Measurements from ENCODE around the gene CCZ1B.
"Not testable (repeated sequence)": the region's sequence is repeated elsewhere in the genome, so short reads cannot be mapped to it uniquely, and the experiment has no call there.

CCZ1B gene

DNA sequence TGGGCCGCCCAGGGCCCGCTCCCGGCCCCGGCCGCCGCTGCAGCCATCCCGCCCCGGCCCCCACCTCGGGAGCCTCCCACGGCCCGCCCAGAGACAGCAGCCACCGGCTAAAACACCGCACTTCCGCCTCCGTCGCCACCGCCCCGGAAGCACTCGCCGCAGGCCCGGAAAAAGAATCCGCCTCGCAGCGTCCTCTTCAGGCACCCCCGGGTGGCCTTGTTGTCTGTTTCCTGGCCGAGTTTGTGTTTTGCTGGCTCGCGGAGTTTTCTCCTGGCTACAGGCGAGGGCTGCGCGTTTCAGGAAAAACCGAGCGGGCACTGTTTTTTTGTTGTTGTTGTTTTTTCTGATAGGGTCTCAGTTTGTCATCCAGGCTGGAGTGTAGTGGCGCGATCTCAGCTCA is at the start of gene CCZ1B:
TSS of gene CCZ1B (minus strand) at position 125 of the 400 bp plus-strand sequence. CDS start at position 47, 78 bp downstream.
- ATAC-seq = peak; percentile 97
- DNase-seq = peak; percentile 81 to 89
- H3K4me1 Mint-ChIP-seq, H3K9me3 Mint-ChIP-seq, H3K27me3 Mint-ChIP-seq: not testable (repeated sequence)
- Mint-ChIP-seq H3K4me3 (peak within 1 kb of the TSS; percentile 93 to 98), H3K27ac (peak within 1 kb of the TSS; percentile 92 to 96)

GRCh38 chr7:6875022-6875421 is 48.9 kb upstream of the CCZ1B start:
- not testable (repeated sequence) for H3K9me3 Mint-ChIP-seq, H3K4me3 Mint-ChIP-seq, H3K4me1 Mint-ChIP-seq, ATAC-seq, H3K27ac Mint-ChIP-seq, DNase-seq
- H3K27me3 Mint-ChIP-seq = peaks cover 21% of the 10 kb centered on the region

DNA sequence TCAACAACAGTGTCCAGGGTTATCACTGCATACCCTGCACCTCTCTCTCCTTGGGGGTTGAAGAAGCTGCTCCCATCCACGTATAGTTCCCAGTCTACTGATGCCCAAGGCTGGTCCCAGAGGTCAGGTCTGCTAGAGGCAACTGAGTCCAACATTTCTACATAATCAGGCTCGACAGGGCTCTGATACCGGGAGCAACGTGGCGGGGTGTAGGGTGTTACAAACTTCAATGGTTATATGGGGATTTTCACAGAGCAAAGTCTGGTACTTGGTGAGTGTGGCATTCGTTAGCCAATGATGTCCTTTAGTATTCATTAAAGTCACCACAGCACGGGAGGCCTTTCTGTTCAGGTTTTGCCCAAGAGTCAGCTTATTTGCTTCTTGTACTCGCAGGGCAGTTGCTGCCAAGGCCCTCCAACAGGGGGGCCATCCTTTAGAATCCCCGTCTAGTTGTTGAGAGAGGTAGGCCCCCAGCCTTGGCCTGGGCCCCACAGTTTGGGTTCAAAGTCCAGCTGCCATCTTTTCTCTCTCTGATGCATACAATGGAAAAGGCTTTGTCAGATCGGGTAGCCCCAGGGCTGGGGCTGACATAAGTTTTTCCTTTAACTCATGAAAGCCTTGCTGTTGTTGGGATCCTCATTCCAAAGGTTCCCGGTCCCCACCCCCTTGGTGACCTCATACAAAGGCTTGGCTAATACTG is 46.3 kb upstream of the CCZ1B start:
- H3K4me1 Mint-ChIP-seq, DNase-seq, ATAC-seq, H3K9me3 Mint-ChIP-seq, H3K4me3 Mint-ChIP-seq, H3K27ac Mint-ChIP-seq: not testable (repeated sequence)
- peaks cover 17% of the 10 kb centered on the region for H3K27me3 Mint-ChIP-seq

- not testable (repeated sequence) for H3K27ac Mint-ChIP-seq, H3K4me3 Mint-ChIP-seq, ATAC-seq, H3K9me3 Mint-ChIP-seq, H3K4me1 Mint-ChIP-seq
- peak in 1 of 2 donors; percentile 37 for DNase-seq
- H3K27me3 Mint-ChIP-seq = peaks cover 17% of the 10 kb centered on the region
Observed at GRCh38 chr7:6871421-6872144, 45.5 kb upstream of the CCZ1B start.

- H3K4me3 Mint-ChIP-seq, DNase-seq, H3K27ac Mint-ChIP-seq, ATAC-seq, H3K4me1 Mint-ChIP-seq, H3K9me3 Mint-ChIP-seq, H3K27me3 Mint-ChIP-seq: not testable (repeated sequence)
Observed at GRCh38 chr7:6864751-6865150, 38.7 kb upstream of the CCZ1B start.

DNA sequence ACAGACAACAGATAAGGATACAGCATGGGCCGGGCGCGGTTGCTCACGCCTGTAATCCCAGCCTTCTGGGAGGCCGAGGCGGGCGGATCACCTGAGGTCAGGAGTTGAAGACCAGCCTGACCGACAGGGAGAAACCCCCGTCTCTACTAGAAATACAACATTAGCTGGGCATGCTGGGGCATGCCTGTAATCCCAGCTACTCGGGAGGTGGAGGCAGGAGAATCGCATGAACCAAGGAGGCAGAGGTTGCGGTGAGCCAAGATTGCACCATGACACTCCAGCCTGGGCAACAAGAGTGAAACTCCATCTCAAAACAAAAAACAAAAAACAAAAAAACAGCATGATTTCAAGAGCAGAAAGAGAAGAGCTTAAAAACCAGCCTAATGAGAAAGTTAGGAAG is 38.1 kb upstream of the CCZ1B start:
- DNase-seq, H3K4me1 Mint-ChIP-seq, ATAC-seq, H3K4me3 Mint-ChIP-seq, H3K9me3 Mint-ChIP-seq, H3K27ac Mint-ChIP-seq, H3K27me3 Mint-ChIP-seq: not testable (repeated sequence)

DNA sequence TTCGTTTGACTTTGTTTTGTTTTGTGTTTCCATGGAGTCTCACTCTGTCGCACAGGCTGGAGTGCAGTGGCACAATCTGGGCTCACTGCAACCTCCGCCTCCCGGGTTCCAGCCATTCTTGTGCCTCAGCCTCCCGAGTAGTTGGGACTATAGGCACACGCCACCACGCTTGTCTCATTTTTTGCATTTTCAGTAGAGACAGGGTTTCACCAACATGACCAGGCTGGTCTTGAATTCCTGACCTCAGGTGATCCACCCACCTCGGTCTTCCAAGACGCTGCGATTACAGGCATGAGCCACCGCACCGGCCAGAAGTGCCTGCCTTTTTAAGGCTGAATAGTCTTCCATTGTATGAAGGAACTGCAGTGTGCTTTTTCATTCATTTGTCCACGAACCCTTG is 36.8 kb upstream of the CCZ1B start:
- not testable (repeated sequence) for H3K27ac Mint-ChIP-seq, H3K27me3 Mint-ChIP-seq, DNase-seq, H3K4me1 Mint-ChIP-seq, H3K9me3 Mint-ChIP-seq, H3K4me3 Mint-ChIP-seq, ATAC-seq

GRCh38 chr7:6857721-6858314 is 31.7 kb upstream of the CCZ1B start:
- H3K27ac Mint-ChIP-seq, H3K9me3 Mint-ChIP-seq, H3K4me3 Mint-ChIP-seq, ATAC-seq: not testable (repeated sequence)
- Mint-ChIP-seq H3K4me1 (peaks cover 16% of the 10 kb centered on the region), H3K27me3 (peaks cover 12% of the 10 kb centered on the region)
- DNase-seq = peak; percentile 79 to 83

DNA sequence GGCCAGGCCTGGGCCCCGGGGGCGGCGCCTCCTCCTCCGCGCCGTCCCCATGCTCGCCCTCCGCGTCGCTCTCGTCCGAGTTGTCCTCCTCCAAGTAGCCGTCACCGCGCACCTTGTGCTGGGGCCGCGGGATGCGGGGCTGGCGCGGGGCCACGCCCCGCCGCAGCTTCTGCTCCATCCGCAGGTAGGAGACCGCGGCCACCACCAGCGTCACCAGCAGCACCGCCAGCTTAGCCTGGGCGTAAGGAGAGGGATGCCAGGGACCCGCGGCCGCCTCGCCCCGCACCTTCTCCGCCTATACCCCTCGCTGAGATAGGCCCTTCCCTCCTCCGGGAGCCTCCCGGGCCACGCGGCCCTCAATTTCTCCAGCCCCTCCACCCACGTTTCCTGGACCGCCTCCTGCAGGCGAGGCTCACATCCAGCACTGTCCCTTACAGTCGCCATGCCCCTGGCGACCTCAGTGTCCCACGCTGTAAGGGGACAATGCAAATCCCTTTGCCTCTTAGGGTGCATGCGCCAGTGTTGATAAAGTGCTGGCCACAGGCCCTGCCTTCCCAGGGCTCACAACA is 29.6 kb upstream of the CCZ1B start:
- ATAC-seq, H3K9me3 Mint-ChIP-seq, DNase-seq: not testable (repeated sequence)
- H3K27me3 Mint-ChIP-seq = peaks cover 12% of the 10 kb centered on the region
- H3K4me3 Mint-ChIP-seq = peak overlapping the region; percentile 84 to 85
- H3K4me1 Mint-ChIP-seq = peaks cover 16% of the 10 kb centered on the region
- peak overlapping the region in 1 of 2 donors; percentile 68 for H3K27ac Mint-ChIP-seq

DNA sequence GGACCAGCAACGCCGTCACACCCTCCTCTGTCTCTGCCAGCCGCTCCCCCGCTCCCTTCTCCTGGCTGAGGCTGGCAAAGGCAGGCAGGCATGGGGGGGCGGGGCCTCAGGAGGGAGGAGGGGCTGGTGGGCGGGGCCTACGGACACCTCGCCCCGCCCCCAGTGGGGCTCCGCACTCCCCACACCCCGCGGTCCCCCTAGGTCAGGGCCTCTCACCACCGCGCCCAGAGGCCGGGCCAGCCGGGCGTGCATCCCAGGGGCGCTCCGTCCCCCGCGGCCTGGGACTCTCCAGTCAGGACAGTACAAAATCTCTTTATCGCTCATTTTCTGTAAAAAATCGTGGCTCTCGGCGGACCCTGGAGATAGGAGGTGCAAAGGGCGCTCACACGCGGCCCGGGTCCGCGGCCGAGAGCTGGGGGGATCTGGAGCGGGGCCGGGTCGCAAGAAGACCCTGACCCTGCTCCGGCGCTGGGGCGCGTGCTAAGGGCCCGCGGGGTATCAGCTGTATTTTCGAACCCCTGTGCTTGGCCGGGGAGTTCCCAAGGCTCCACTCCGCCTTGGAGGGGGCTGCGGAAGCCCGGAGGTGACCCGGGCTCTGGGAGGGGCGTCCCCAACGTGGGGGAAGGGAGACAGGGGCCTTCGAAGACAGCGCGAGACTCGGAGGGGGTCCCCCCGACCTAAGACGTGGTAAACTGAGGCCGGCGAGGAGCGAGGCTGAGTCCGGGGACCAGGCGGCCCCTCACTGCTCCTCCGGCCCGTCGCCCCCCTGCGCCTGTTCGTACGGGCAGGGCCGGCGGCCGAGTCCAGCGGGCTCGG is 28.9 kb upstream of the CCZ1B start:
- peak overlapping the region; percentile 76 to 87 for H3K27ac Mint-ChIP-seq

GRCh38 chr7:6853681-6854080 is 27.6 kb upstream of the CCZ1B start:
- not testable (repeated sequence) for H3K27ac Mint-ChIP-seq, H3K9me3 Mint-ChIP-seq, DNase-seq, ATAC-seq
- Mint-ChIP-seq H3K4me3 (peak overlapping the region; percentile 60 to 64), H3K27me3 (peaks cover 12% of the 10 kb centered on the region), H3K4me1 (peaks cover 16% of the 10 kb centered on the region)

More for the DNA sequence above, 28.9 kb upstream of the CCZ1B start:
- Mint-ChIP-seq H3K4me1 (peaks cover 16% of the 10 kb centered on the region), H3K4me3 (peak overlapping the region; percentile 85 to 90), H3K27me3 (peaks cover 12% of the 10 kb centered on the region)
- peak; percentile 26 to 36 for DNase-seq
- not testable (repeated sequence) for ATAC-seq, H3K9me3 Mint-ChIP-seq

DNA sequence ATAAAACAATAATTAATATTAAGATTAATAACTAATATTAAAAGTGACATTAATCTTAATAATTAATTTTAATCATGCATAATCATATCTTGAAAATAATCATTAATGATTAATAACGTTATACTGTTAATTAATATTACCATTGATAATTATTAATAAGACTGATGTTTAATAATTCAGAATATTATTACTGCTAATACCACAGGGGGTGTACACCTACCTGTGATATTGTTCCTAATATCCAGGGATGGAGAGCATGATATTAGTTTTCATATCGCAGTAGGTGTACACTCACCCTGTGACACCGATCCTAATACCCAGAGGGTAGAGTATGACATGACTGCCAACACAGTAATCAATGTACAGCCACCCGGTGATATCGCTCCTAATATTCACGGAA is 23.1 kb upstream of the CCZ1B start:
- H3K27ac Mint-ChIP-seq, H3K4me3 Mint-ChIP-seq, DNase-seq, H3K4me1 Mint-ChIP-seq, ATAC-seq, H3K9me3 Mint-ChIP-seq: not testable (repeated sequence)
- peaks cover 19% of the 10 kb centered on the region for H3K27me3 Mint-ChIP-seq

GRCh38 chr7:6847751-6848150 is 21.7 kb upstream of the CCZ1B start:
- H3K9me3 Mint-ChIP-seq, H3K27ac Mint-ChIP-seq: not testable (repeated sequence)
- H3K4me1 Mint-ChIP-seq = peaks cover 18% of the 10 kb centered on the region

GRCh38 chr7:6845971-6846449 is 19.9 kb upstream of the CCZ1B start:
- not testable (repeated sequence) for ATAC-seq, DNase-seq, H3K9me3 Mint-ChIP-seq, H3K27ac Mint-ChIP-seq
- H3K27me3 Mint-ChIP-seq = peaks cover 22% of the 10 kb centered on the region
- peaks cover 20% of the 10 kb centered on the region for H3K4me1 Mint-ChIP-seq
- peak overlapping the region; percentile 10 to 33 for H3K4me3 Mint-ChIP-seq

More at GRCh38 chr7:6847751-6848150, 21.7 kb upstream of the CCZ1B start:
- DNase-seq, ATAC-seq, H3K4me3 Mint-ChIP-seq: not testable (repeated sequence)
- peaks cover 22% of the 10 kb centered on the region for H3K27me3 Mint-ChIP-seq

DNA sequence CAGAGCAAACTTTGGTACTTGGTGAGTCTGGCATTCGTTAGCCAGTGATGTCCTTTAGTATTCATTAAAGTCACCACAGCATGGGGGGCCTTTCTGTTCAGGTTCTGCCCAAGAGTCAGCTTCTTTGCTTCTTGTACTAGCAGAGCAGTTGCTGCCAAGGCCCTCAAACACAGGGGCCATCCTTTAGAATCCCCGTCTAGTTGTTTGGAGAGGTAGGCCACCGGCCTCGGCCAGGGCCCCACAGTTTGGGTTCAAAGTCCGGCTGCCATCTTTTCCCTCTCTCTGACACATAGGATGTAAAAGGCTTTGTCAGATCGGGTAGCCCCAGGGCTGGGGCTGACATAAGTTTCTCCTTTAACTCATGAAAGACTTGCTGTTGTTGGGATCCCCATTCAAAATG is 17.6 kb upstream of the CCZ1B start:
- H3K9me3 Mint-ChIP-seq, ATAC-seq, H3K4me3 Mint-ChIP-seq, H3K27ac Mint-ChIP-seq, DNase-seq: not testable (repeated sequence)
- H3K4me1 Mint-ChIP-seq = peaks cover 20% of the 10 kb centered on the region
- peaks cover 22% of the 10 kb centered on the region for H3K27me3 Mint-ChIP-seq
